Transverse colon (tissue), 4 donors: Measurements from ENCODE around the gene RTN3.

Source experiments
- CTCF ChIP-seq, 5 experiments: fragments of 200-600 bp in 3 of 5; fragments of 450-650 bp in 2 of 5; sonication (generic) in 3 of 5; IDR thresholded peaks; 1 replicate in 2 of 5; 2 replicates in 3 of 5; pipeline ENCODE4 v1.5.1; 2016 to 2017; ENCODE audit warnings: antibody characterized with exemption in 5 of 5, inconsistent platforms in 3 of 5, mild to moderate bottlenecking in 2 of 5, moderate library complexity in 1 of 5
- EP300 ChIP-seq: sonication (generic); formaldehyde crosslinking; IDR thresholded peaks from one replicate; pipeline ENCODE4 v1.6.1; 2017; ENCODE audit warnings: antibody characterized with exemption, low read depth
- POLR2A ChIP-seq: fragments of 450-650 bp; IDR thresholded peaks from one replicate; pipeline ENCODE4 v1.6.1; 2016; ENCODE audit warnings: antibody characterized with exemption, mild to moderate bottlenecking, moderate library complexity
- POLR2AphosphoS5 ChIP-seq, 3 donors: sonication (generic); formaldehyde crosslinking; IDR thresholded peaks; one replicate each; pipeline ENCODE4 v1.6.1; 2016; ENCODE audit warnings: antibody characterized with exemption in 3 of 3

DNA sequence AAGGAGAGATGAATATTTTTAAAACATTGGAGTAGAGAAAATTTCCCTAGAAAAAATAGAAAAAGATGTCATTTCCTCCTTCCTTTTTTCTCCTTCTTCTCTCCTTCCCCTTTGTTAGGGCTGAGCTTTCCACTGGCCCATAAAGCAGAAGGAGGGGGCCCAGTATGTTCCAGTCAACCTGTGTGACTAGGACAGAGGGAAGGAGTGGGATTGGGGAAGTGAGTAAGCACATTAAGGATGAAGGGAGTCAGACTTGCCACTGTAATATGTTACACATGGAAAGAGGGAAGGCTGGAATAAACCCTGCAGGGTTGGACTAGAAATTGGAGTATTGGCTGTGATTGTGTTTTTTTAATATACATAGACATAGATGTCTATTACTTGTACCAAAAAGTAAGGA, 111.9 kb downstream of the RTN3 start:
- TF ChIP-seq CTCF (IDR thresholded peaks at IDR 0.05), result no peak
- TF ChIP-seq POLR2AphosphoS5 (IDR thresholded peaks at IDR 0.05), result no peak
- TF ChIP-seq POLR2A, result no peak
- no peak for TF ChIP-seq EP300
